Left ventricle myocardium inferior (tissue), 1 donor: Measurements from ENCODE around the gene FBXO28. TPM values are rescaled to one million over a fixed set of nuclear protein-coding genes. Genes with fewer than 3 reads are reported as not detected.
A peak's percentile ranks its signal among the peaks of the same experiment; 100 is the strongest.

ENCODE experiments used
- DNase-seq: peaks from one replicate; pipeline ENCODE4 v3.0.0-alpha.2; 2020
- H3K27ac ChIP-seq: fragments of 200-600 bp; replicated peaks from 2 replicates; pipeline ENCODE4 v1.8.0; 2021
- H3K27me3 ChIP-seq: fragments of 200-600 bp; 2 replicates; pipeline ENCODE4 v1.8.0; 2021; ENCODE audit warnings: low read depth
- H3K36me3 ChIP-seq: fragments of 200-600 bp; 2 replicates; pipeline ENCODE4 v1.8.0; 2021
- H3K4me1 ChIP-seq: fragments of 200-600 bp; 2 replicates; pipeline ENCODE4 v1.8.0; 2021
- H3K4me3 ChIP-seq: fragments of 200-600 bp; 2 replicates; pipeline ENCODE4 v1.8.0; 2021; ENCODE audit warnings: mild to moderate bottlenecking, moderate library complexity
- H3K9me3 ChIP-seq: fragments of 200-600 bp; replicated peaks from 2 replicates; pipeline ENCODE4 v1.8.0; 2021
- CTCF ChIP-seq: fragments of 200-600 bp; IDR thresholded peaks from 2 replicates; pipeline ENCODE4 v1.8.0; 2021; ENCODE audit warnings: antibody characterized with exemption, mild to moderate bottlenecking, borderline replicate concordance
- intact Hi-C: fragments of 100-400 bp; cut with micrococcal nuclease; formaldehyde crosslinking; loops from one replicate; pipeline ENCODE4 v1.11.0; 2022
- total RNA-seq: library from RNA; stranded (reverse); fragmentation: NEBNext Ultra II Directional; extraction: Animal tissue kit (Norgen Biotek cat#: 25700); gene quantifications from one replicate; pipeline ENCODE4 v1.2.1, GENCODE V29; 2021
- donor health status: DM: no; HTN: yes; CAD: no; lungs with severe emphysema.

Gene FBXO28
- total RNA-seq, 1 donor from 2014 or later: 18.8 TPM

- Histone ChIP-seq H3K27ac (no peak overlapping the region), H3K36me3 (no peaks in the 10 kb centered on the region)
- intact Hi-C loops: no loop called here
Observed at GRCh38 chr1:224172229-224172628, 58.3 kb downstream of the FBXO28 start.

GRCh38 chr1:224173523-224173922 is 59.6 kb downstream of the FBXO28 start:
- H3K27me3 ChIP-seq: no peaks in the 10 kb centered on the region
- H3K36me3 ChIP-seq: no peaks in the 10 kb centered on the region
- peaks cover 17% of the 10 kb centered on the region for H3K4me1 ChIP-seq
- intact Hi-C loops: no loop called here
- no peaks in the 10 kb centered on the region for H3K9me3 ChIP-seq
- no peak for DNase-seq
- H3K27ac ChIP-seq: no peak overlapping the region
- H3K4me3 ChIP-seq: no peak overlapping the region
- TF ChIP-seq CTCF: no peak

More at GRCh38 chr1:224172229-224172628, 58.3 kb downstream of the FBXO28 start:
- Histone ChIP-seq H3K9me3 (no peaks in the 10 kb centered on the region), H3K4me1 (peaks cover 19% of the 10 kb centered on the region), H3K27me3 (no peaks in the 10 kb centered on the region), H3K4me3 (no peak overlapping the region)
- TF ChIP-seq CTCF: no peak
- DNase-seq: no peak

DNA sequence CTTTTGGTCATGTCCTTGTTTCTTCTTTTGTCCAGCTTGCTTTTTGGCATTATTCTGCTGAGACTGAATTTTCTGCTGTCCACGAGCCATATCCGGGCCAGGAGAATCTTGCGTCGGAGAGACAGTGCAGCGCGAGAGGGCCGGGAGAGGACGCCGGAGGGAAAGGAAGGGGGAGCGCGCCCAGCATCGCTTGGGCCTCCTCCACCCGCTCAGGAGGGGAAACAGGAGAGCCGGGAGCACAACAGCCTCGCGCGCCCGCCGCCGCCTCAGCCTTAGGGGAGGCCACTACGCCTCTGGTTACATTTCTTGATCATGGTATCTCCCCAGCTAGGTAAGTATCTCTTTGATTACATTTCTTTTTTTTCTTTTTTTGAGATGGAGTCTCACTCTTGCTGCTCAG is 61.7 kb downstream of the FBXO28 start:
- Histone ChIP-seq H3K4me3 (peak overlapping the region; percentile 25), H3K36me3 (no peaks in the 10 kb centered on the region), H3K9me3 (no peaks in the 10 kb centered on the region), H3K4me1 (peaks cover 7% of the 10 kb centered on the region), H3K27ac (no peak overlapping the region), H3K27me3 (no peaks in the 10 kb centered on the region)
- intact Hi-C loops: no loop called here
- no peak for TF ChIP-seq CTCF
- no peak for DNase-seq

DNA sequence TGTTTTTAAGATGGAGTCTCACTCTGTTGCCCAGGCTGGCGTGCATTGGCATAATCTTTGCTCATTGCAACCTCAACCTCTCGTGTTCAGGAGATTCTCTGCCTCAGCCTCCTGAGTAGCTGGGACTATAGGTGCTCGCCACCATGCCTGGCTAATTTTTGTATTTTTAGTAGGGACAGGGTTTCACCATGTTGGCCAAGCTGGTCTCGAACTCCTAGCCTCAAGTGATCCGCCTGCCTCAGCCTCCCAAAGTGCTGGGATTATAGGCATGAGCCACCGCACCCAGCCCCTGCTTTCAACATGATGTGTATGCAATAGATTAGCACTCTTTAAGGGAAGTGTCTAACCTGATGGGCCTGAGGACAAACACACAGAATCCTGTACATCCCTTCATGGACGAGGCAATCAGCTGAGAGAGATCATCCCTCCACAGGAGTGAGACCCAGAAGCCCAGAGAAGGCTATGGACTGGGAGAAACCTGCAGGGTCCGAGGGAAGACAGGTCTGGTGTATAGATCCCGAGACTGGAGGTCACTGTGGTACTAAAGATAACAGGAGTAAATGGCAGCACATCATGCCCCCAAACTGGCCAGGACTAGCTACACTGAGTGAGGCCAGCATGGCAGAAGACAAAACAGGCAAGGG is 63.6 kb downstream of the FBXO28 start:
- H3K4me1 ChIP-seq: peaks cover 11% of the 10 kb centered on the region
- no peaks in the 10 kb centered on the region for H3K36me3 ChIP-seq
- intact Hi-C loops: no loop called here
- H3K9me3 ChIP-seq: no peaks in the 10 kb centered on the region
- no peak for DNase-seq
- no peak overlapping the region for H3K27ac ChIP-seq
- H3K27me3 ChIP-seq: no peaks in the 10 kb centered on the region
- H3K4me3 ChIP-seq: no peak overlapping the region
- no peak for TF ChIP-seq CTCF

- no peaks in the 10 kb centered on the region for H3K36me3 ChIP-seq
- H3K27me3 ChIP-seq: no peaks in the 10 kb centered on the region
- no peak overlapping the region for H3K27ac ChIP-seq
- no peak for TF ChIP-seq CTCF
- DNase-seq: no peak
- H3K4me3 ChIP-seq: no peak overlapping the region
- H3K9me3 ChIP-seq: no peaks in the 10 kb centered on the region
- intact Hi-C loops: no loop called here
- peaks cover 23% of the 10 kb centered on the region for H3K4me1 ChIP-seq
Observed at GRCh38 chr1:224178894-224179293, 65.0 kb downstream of the FBXO28 start.
